Endothelial cell of umbilical vein (primary cell): ENCODE data around the gene RPL22L1. TPM values are rescaled to one million over a fixed set of nuclear protein-coding genes. Genes with fewer than 3 reads are reported as not detected.

Source experiments
- BruUV-seq: library from RNA; stranded (reverse); fragments of 400-500 nt; replicated peaks from 2 replicates; lab custom pipeline; 2021; lab: Mats Ljungman, UMichigan
- CTCF ChIA-PET: fragments of 300-600, 350-600 bp; sonication (Branson Sonifier 250); formaldehyde crosslinking; loops from one replicate; lab custom pipeline; 2021; ENCODE audit warnings: antibody characterized with exemption, inconsistent platforms; lab: Charles Lee
- POLR2A ChIA-PET: fragments of 300-600, 350-600 bp; sonication (Branson Sonifier 250); formaldehyde crosslinking; loops from one replicate; lab custom pipeline; 2021; ENCODE audit warnings: antibody characterized with exemption, inconsistent platforms; lab: Charles Lee
- DNase-seq: peaks from one replicate; pipeline ENCODE4 v3.0.0-alpha.2; 2011; ENCODE audit warnings: low read depth, low spot score
- FAIRE-seq: peaks from 2 replicates; lab custom pipeline; 2011; peaks lifted over from hg19 to GRCh38; lab: Jason Lieb, UNC
- H2AFZ ChIP-seq: 2 replicates; pipeline ENCODE4 v1.6.0; 2012; ENCODE audit warnings: low read depth, low read length, control low read depth, inconsistent platforms
- H3K27ac ChIP-seq: 2 replicates; pipeline ENCODE4 v1.5.1; 2011; ENCODE audit warnings: low read depth, mild to moderate bottlenecking, control low read depth, low read length, moderate library complexity; ENCODE audit not compliant: insufficient read depth
- H3K27me3 ChIP-seq, 2 experiments: 2 replicates each; pipeline versions ENCODE4 v1.6.0 to v1.6.1; 2011; ENCODE audit warnings: low read length in 2 of 2, mixed read lengths in 1 of 2; ENCODE audit not compliant: control insufficient read depth in 2 of 2, insufficient read depth in 2 of 2
- H3K36me3 ChIP-seq, 2 experiments: 2 replicates in 1 of 2; 3 replicates in 1 of 2; pipeline ENCODE4 v1.5.1; 2011; ENCODE audit warnings: low read length in 2 of 2, mild to moderate bottlenecking in 1 of 2, moderate library complexity in 1 of 2; ENCODE audit not compliant: control insufficient read depth in 2 of 2, insufficient read depth in 2 of 2; ENCODE audit errors: extremely low read depth in 1 of 2
- H3K4me1 ChIP-seq: 3 replicates; pipeline ENCODE4 v1.5.1; 2011; ENCODE audit warnings: mild to moderate bottlenecking, low read length; ENCODE audit not compliant: control insufficient read depth, insufficient read depth; ENCODE audit errors: extremely low read depth
- H3K4me2 ChIP-seq: 2 replicates; pipeline ENCODE4 v1.6.1; 2011; ENCODE audit warnings: low read length, control low read depth, mixed read lengths; ENCODE audit not compliant: insufficient read depth
- H3K4me3 ChIP-seq, 3 experiments: fragments of 200-600 bp in 1 of 3; sonication (generic), shearing (Covaris generic) in 1 of 3; replicated peaks in 1 of 3; 2 replicates each; pipeline ENCODE4 v1.5.1; 2011 to 2016; ENCODE audit warnings: control low read depth in 3 of 3, low read length in 3 of 3, mild to moderate bottlenecking in 2 of 3, inconsistent platforms in 1 of 3, low read depth in 1 of 3, moderate library complexity in 1 of 3; ENCODE audit not compliant: insufficient read depth in 1 of 3
- H3K79me2 ChIP-seq: 2 replicates; pipeline ENCODE4 v1.6.0; 2012; ENCODE audit warnings: low read length, inconsistent platforms; ENCODE audit not compliant: control insufficient read depth, insufficient read depth
- H3K9ac ChIP-seq: replicated peaks from 2 replicates; pipeline ENCODE3; 2011; ENCODE audit warnings: low read length, control low read depth; ENCODE audit not compliant: insufficient read depth; ENCODE audit errors: extremely low read depth
- H3K9me1 ChIP-seq: replicated peaks from 3 replicates; pipeline ENCODE4 v1.6.0; 2011; ENCODE audit warnings: mild to moderate bottlenecking, low read length; ENCODE audit not compliant: control insufficient read depth, insufficient read depth; ENCODE audit errors: extremely low read depth
- H3K9me3 ChIP-seq: replicated peaks from 2 replicates; pipeline ENCODE4 v1.5.1; 2012; ENCODE audit warnings: low read length, inconsistent platforms; ENCODE audit not compliant: control insufficient read depth, insufficient read depth
- H4K20me1 ChIP-seq: replicated peaks from 2 replicates; pipeline ENCODE3; 2011; ENCODE audit warnings: mild to moderate bottlenecking, low read length; ENCODE audit not compliant: control insufficient read depth, insufficient read depth; ENCODE audit errors: extremely low read depth
- CTCF ChIP-seq, 2 donors: IDR thresholded peaks; 1 replicate in 1 of 2; 2 replicates in 1 of 2; pipeline ENCODE4 v1.5.1; 2011; ENCODE audit warnings: low read length in 2 of 2, mild to moderate bottlenecking in 2 of 2, moderate library complexity in 2 of 2, control low read depth in 1 of 2, inconsistent platforms in 1 of 2, low read depth in 1 of 2; ENCODE audit not compliant: insufficient read depth in 1 of 2; ENCODE audit errors: extremely low read depth in 1 of 2
- EZH2 ChIP-seq: IDR thresholded peaks from 2 replicates; pipeline ENCODE4 v1.6.1; 2012; ENCODE audit warnings: borderline replicate concordance, low read depth, mild to moderate bottlenecking, moderate library complexity, low read length, inconsistent platforms; ENCODE audit not compliant: severe bottlenecking
- FOS ChIP-seq: IDR thresholded peaks from 2 replicates; pipeline ENCODE4 v1.6.1; 2011; ENCODE audit warnings: mild to moderate bottlenecking, low read length, moderate library complexity, borderline replicate concordance; ENCODE audit not compliant: insufficient read depth
- GATA2 ChIP-seq: IDR thresholded peaks from 2 replicates; pipeline ENCODE4 v1.7.0; 2011; ENCODE audit warnings: low read depth, mild to moderate bottlenecking, moderate library complexity, mixed read lengths, low read length; ENCODE audit not compliant: insufficient read length, insufficient read depth
- JUN ChIP-seq: IDR thresholded peaks from 2 replicates; pipeline ENCODE4 v1.6.1; 2011; ENCODE audit warnings: borderline replicate concordance, low read depth; ENCODE audit not compliant: insufficient read length, insufficient read depth
- MYC ChIP-seq: IDR thresholded peaks from one replicate; pipeline ENCODE4 v1.6.1; 2011; ENCODE audit warnings: mild to moderate bottlenecking, low read depth, low read length
- POLR2A ChIP-seq: IDR thresholded peaks from 2 replicates; pipeline ENCODE4 v1.6.1; 2012; ENCODE audit warnings: low read depth, mild to moderate bottlenecking, control low read depth, low read length
- POLR2AphosphoS5 ChIP-seq: IDR thresholded peaks from 2 replicates; pipeline ENCODE4 v1.6.1; 2012; ENCODE audit warnings: low read depth, mild to moderate bottlenecking, control low read depth, low read length, moderate library complexity; ENCODE audit not compliant: insufficient read depth
- dilution Hi-C: fragments of 300-500 bp; cut with MboI; formaldehyde crosslinking; loops from one replicate; pipeline ENCODE4 v1.15.0; 2019; ENCODE audit warnings: low sequenced_read_pairs; ENCODE audit not compliant: extremely low pct_ligation_motif_present
- intact Hi-C: fragments of 100-400 bp; cut with micrococcal nuclease; formaldehyde crosslinking; loops from one replicate; pipeline ENCODE4 v1.10.0; 2022
- polyA plus RNA-seq, 4 experiments: library from polyadenylated mRNA; depleted of rRNA in 3 of 4; stranded (reverse) in 3 of 4; unstranded in 1 of 4; fragments of >200 nt; gene quantifications; 2 replicates each; pipeline versions ENCODE4 v1.2.1 to v1.2.3, GENCODE V29; 2011 to 2012; ENCODE audit warnings: missing spikeins in 1 of 4
- total RNA-seq: library from RNA; stranded (reverse); gene quantifications from 2 replicates; pipeline ENCODE4 v1.2.3, GENCODE V29; 2021
- TF ChIP-seq, protein P1 (sequence below): IDR thresholded peaks from 2 replicates; pipeline ENCODE4 v1.6.1; 2011; ENCODE audit not compliant: insufficient read depth, insufficient read length

The RPL22L1 gene
- total and polyA plus RNA-seq, 2 donors (not counting 3 experiments of a cell fraction or from before 2014, with no cell fraction given), result 65.0 to 176 TPM

DNA sequence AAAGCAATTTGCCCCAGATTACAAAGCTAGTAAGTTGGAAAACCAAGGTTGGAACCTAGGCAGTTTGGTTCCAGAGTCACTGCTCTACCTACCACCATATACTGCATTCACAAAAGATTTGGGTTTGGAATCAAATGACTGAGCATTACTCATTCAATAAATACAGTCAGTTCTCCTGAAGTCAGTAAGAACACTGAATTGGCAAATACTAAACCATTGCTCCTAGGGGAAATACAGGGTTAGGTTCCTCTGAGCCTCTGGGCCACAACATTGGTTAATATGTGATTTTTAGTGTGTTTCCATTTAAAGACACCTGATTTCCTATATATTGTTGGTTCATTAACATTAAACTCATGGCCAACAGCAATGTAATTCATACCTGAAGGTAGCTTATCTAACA is 40.5 kb upstream of the RPL22L1 start:
- Histone ChIP-seq H3K4me2 (no peak overlapping the region), H3K9me1 (no peaks in the 10 kb centered on the region), H4K20me1 (no peaks in the 10 kb centered on the region), H3K79me2 (no peaks in the 10 kb centered on the region), H3K9ac (no peak overlapping the region), H3K36me3 (no peaks in the 10 kb centered on the region), H3K4me1 (peaks cover 12% of the 10 kb centered on the region), H3K9me3 (no peaks in the 10 kb centered on the region), H2AFZ (no peak overlapping the region), H3K27me3 (peaks cover 0 to 6% of the 10 kb centered on the region in 2 experiments), H3K27ac (no peak overlapping the region), H3K4me3 (no peak overlapping the region)
- DNase-seq (no peak), FAIRE-seq (no peak)
- BruUV-seq, result no TSS peak
- dilution Hi-C loops, result no loop called here
- TF ChIP-seq JUN, result no peak
- TF ChIP-seq POLR2AphosphoS5, result no peak
- no peak for TF ChIP-seq FOS
- TF ChIP-seq, protein P1, sequence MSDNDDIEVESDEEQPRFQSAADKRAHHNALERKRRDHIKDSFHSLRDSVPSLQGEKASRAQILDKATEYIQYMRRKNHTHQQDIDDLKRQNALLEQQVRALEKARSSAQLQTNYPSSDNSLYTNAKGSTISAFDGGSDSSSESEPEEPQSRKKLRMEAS, result no peak
- no peak for TF ChIP-seq GATA2
- TF ChIP-seq MYC, result no peak
- TF ChIP-seq EZH2, result no peak
- no peak for TF ChIP-seq POLR2A
- TF ChIP-seq CTCF (IDR thresholded peaks at IDR 0.05; ENCODE audit: extremely low read depth in 1 of 2, insufficient read depth in 1 of 2, low read depth in 1 of 2, low read length in 2 of 2), result no peak
- ChIA-PET CTCF (interaction anchor here (0.6 kb wide), 1 partner anchor 546 kb away, joined by 3 read pairs; no protein-coding TSS in a partner anchor), POLR2A (no interaction called here)
- intact Hi-C loops, result no loop called here
